GM19468 (cell line): ENCODE data around the gene GALR3.
A peak's percentile ranks its signal among the peaks of the same experiment; 100 is the strongest.

Experiments used
- ATAC-seq: cut with Tn5 transposase; IDR thresholded peaks from one replicate; pipeline ENCODE4 v1.9.1; 2021; ENCODE audit warnings: mild to moderate bottlenecking, moderate library complexity, moderate number of reproducible peaks; ENCODE audit not compliant: unreplicated experiment; ENCODE audit errors: extremely low read depth

Gene GALR3

GRCh38 chr22:37818409-37819104 lies 4.6 kb upstream of the GALR3 start:
- ATAC-seq, result no peak

DNA sequence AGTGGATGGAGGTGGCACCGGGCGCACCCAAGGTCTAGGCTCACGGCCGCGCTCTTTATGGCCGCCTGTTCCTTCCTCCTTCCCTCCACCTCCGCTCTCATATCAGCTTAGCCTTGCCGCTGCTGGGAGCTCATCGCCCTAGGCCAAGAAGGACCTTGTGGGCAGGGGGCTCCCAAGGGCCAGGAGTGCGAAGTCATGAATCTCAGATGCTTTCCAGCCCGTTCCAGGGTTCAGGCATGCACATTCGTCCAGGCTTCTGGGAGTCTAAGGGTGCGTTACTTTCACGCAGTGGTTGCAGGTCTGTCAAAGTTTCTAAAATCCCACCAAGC lies 4.1 kb upstream of the GALR3 start:
- no peak for ATAC-seq

DNA sequence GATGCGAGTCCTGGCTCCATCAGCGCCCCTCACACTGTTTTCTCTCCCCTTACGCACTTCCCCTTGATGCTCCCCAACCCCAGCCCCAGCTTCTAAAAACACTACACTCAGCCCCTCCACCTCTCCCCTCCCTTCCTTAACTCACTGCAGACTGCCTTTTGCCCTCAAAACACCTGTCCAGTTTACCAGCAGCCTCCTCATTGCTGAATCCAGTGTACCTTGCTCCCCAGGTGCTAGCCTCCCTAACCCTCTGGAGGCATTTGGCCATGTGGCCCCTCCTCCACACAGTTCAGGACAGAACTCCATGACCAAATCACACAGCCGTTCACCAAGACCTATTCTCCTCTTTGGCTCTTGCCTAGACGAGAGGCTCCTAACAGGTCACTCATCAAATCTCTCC lies 2.8 kb upstream of the GALR3 start:
- ATAC-seq, result no peak

GRCh38 chr22:37822079-37822833 lies 926 bp upstream of the GALR3 start:
- ATAC-seq, result no peak

DNA sequence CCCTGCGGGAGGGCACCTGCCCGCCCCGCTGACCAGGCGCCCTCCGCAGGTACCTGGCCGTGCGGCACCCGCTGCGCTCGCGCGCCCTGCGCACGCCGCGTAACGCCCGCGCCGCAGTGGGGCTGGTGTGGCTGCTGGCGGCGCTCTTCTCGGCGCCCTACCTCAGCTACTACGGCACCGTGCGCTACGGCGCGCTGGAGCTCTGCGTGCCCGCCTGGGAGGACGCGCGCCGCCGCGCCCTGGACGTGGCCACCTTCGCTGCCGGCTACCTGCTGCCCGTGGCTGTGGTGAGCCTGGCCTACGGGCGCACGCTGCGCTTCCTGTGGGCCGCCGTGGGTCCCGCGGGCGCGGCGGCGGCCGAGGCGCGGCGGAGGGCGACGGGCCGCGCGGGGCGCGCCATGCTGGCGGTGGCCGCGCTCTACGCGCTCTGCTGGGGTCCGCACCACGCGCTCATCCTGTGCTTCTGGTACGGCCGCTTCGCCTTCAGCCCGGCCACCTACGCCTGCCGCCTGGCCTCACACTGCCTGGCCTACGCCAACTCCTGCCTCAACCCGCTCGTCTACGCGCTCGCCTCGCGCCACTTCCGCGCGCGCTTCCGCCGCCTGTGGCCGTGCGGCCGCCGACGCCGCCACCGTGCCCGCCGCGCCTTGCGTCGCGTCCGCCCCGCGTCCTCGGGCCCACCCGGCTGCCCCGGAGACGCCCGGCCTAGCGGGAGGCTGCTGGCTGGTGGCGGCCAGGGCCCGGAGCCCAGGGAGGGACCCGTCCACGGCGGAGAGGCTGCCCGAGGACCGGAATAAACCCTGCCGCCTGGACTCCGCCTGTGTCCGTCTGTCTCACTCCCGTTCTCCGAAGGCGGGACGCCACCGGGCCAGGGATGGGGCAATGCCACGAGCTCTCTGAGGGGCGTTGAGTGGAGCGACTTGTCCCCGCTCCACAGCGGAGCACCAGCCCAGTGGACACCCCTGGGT lies 1.8 kb downstream of the GALR3 start:
- no peak for ATAC-seq

DNA sequence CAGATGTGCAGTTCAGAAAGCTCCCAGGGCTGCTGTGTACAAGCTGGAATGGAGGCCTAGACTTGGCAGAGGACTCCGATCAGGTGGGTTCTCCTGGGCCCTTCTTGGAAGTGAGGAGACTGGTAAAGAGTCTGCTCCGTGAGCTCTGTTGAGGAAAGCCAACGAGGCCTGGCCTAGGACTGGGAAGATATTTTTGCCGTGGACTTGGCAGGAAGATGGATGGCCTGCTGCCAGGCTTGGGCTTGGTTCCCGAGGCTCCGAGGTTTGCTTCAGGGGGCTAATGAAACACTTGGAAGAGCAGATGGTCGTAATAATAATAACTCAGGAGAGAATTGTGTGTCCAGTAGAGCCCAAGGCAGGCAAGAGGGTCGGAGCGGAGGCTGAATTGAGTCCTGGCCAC lies 3.9 kb downstream of the GALR3 start:
- no peak for ATAC-seq

DNA sequence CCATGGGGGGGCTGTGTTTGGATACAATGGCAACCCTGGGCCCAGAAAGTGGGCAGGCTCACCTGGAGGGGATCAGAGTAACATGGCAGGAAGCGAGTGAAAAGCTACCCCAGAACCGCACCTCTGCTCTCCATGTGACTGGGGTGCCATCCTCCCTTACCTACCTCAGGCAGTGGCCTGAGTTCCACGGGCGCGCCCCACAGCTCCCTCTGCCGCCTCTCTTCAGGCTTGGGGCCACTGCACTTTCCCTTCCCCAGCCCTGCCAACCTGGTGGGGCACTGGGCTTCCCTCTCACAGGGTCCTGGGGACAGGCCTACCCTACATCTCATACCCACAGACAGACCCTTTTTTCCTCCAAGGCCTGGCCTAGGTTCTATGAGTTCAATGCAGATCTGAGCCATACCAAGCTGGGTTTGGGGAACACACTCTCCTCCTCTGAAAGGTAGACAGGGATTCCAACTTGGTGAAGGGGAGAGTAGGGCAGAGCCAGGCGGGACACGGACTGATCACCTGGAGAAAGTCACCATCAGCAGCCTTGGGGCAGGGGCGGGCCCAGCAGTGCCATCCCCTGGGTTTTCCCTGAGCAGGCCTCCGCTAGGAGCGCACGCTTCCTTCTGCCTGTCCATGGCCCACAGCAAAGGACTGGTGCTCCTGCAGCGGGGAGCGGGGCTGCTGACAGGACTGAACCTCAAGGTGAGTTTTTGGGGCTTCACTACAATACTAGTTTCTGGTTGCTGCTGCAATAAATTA lies 7.1 kb downstream of the GALR3 start:
- no peak for ATAC-seq

- ATAC-seq, result no peak
These were observed 8.3 kb downstream of the GALR3 start for GRCh38 chr22:37831472-37831871.

GRCh38 chr22:37832022-37832857 lies 9.1 kb downstream of the GALR3 start:
- no peak for ATAC-seq

GRCh38 chr22:37842015-37842793 lies 19.0 kb downstream of the GALR3 start:
- no peak for ATAC-seq

GRCh38 chr22:37843741-37844089 lies 20.5 kb downstream of the GALR3 start:
- peak; percentile 16 for ATAC-seq

DNA sequence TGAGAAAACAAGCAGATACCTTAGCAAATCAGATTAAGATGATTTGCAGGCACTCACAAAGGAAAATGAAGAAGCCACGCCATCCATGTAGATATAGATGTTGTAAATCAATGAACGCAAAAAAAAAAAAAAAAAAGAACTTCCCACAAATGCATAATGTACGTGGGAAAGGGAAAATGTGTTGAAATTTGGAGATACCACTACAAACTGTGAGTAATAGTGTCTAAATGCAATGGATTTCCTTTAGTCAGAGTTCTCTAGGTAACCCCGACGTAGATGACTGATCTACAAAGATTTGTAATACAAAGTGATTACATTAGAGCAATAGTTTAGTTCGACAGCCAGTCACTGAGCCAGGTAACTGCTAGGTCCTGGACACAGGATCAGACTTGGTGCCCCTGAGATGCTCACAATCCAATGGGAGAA lies 21.7 kb downstream of the GALR3 start:
- ATAC-seq, result no peak

DNA sequence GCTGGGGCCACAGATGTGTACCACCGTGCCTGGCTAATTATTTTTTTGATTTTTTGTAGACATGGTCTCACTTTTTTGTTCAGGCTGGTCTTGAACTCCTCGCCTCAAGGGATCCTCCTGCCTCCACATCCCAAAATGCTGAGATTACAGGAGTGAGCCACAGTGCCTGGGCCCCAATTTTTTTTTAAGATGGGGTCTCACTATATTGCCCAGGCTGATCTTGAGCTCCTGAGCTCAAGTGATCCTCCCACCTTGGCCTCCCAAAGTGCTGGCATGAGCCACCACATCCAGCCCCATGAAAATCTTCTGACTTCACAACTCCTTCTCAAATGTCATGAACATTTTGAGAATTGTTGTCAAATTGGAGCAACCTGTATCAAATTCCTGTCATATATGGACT lies 23.3 kb downstream of the GALR3 start:
- ATAC-seq, result no peak

DNA sequence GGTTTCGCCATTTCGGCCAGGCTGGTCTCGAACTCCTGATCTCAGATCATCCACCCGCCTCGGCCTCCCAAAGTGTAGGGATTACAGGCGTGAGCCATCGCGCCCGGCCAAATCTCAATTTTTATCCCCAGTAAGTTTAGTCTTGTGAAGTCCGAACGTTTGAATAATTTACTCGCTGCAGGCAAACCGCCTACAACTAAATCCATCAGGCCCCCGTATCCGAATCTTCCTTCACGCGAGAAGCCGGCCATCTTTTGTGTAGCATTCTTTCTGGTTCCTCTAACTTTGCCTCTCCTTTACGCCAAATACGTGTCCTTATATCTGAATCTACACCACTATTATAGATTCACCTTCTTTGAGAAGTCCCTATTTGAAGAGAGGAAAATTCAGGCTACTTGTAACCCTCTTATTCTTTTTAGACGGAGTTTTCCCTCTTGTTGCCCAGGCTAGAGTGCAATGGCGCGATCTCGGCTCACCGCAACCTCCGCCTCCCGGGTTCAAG lies 25.5 kb downstream of the GALR3 start:
- ATAC-seq, result no peak

GRCh38 chr22:37849089-37849751 lies 26.0 kb downstream of the GALR3 start, which contains the start of gene EIF3L:
EIF3L (plus strand) TSS chr22:37849419; CDS start chr22:37849450, 31 bp downstream.
- ATAC-seq, result peak; percentile 43

GRCh38 chr22:37850801-37851200 lies 27.6 kb downstream of the GALR3 start:
- no peak for ATAC-seq

DNA sequence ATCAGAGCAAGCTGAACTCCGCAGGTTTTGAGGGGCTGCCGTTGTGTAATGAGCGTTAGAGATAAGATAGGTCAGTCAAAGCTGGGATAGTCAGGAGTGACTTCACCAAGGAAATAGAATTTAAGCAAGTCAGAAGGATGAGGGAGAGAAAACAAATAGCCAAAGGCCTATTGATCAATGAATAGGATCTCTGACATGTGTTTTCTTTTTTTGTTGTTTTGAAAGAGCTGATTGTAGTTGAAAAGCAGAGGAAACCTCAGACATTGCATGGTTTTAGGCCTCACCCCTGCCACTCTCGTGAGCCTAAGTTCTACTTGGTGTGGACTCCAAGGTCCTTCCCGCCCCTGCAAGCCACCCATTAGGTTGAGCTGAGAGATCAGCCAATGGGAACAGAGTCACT lies 29.2 kb downstream of the GALR3 start:
- ATAC-seq, result no peak

DNA sequence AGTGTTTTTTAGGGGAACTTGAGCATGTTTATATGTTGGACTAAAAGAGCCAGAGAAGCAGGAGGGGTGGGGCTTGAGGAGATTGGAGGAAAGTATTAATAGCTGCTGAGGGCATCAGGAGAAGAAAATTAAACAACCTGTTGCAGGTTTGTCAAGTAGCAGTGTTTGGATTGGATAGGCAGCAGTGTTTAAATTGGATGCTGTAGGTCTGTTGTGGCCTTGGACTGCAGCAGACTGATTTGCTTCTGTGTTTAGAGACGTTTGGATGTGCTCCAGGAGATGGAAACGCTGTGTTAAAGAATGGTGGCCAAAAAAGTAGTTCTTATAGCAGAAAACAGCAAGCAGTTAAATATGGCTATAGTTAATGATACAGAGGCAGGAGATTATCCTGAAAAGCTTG lies 31.8 kb downstream of the GALR3 start:
- no peak for ATAC-seq
